ENCODE measurements around the gene VPS13D.

VPS13D gene

GRCh38 chr1:12415038-12415466 lies 185.2 kb downstream of the VPS13D start:
- no peaks in the 10 kb centered on the region for H4K20me1 ChIP-seq (ENCODE audit: control insufficient read depth, insufficient read depth, low read depth, low read length)
- no peaks in the 10 kb centered on the region for H3K79me2 ChIP-seq (ENCODE audit: control insufficient read depth, low read length)
- H3F3A ChIP-seq (ENCODE audit: control insufficient read depth, insufficient read depth), result no peaks in the 10 kb centered on the region
- no peak overlapping the region for H3K4me2 ChIP-seq (ENCODE audit: low read length)
- H3K27ac ChIP-seq (ENCODE audit: low read depth, low read length), result no peak overlapping the region
- no peaks in the 10 kb centered on the region for H3K27me3 ChIP-seq (ENCODE audit: control insufficient read depth, low read length)
- no peak overlapping the region for H3K4me3 ChIP-seq (ENCODE audit: low read length)
- peaks cover 6% of the 10 kb centered on the region; the same call in 1 of the 2 replicates for H3K36me3 ChIP-seq (ENCODE audit: control insufficient read depth, low read length)
- H3K9me2 ChIP-seq (replicated peaks; ENCODE audit: control insufficient read depth, low read length), result no peaks in the 10 kb centered on the region
- no peaks in the 10 kb centered on the region for H3K9me3 ChIP-seq (ENCODE audit: control insufficient read depth, insufficient read depth, low read length)
- TF ChIP-seq EZH2phosphoT487 (IDR thresholded peaks at IDR 0.05; ENCODE audit: borderline replicate concordance, low read length) (no peak), CTCF (IDR thresholded peaks at IDR 0.05; ENCODE audit: low read depth, low read length, poor library complexity, severe bottlenecking) (no peak)
- H3K4me1 ChIP-seq (ENCODE audit: control insufficient read depth, low read length), result no peaks in the 10 kb centered on the region

GRCh38 chr1:12416101-12416500 lies 186.3 kb downstream of the VPS13D start:
- H3F3A ChIP-seq (ENCODE audit: control insufficient read depth, insufficient read depth), result no peaks in the 10 kb centered on the region
- H3K9me2 ChIP-seq (replicated peaks; ENCODE audit: control insufficient read depth, low read length), result no peaks in the 10 kb centered on the region
- no peaks in the 10 kb centered on the region for H3K4me1 ChIP-seq (ENCODE audit: control insufficient read depth, low read length)
- H3K27me3 ChIP-seq (ENCODE audit: control insufficient read depth, low read length), result no peaks in the 10 kb centered on the region
- H3K4me2 ChIP-seq (ENCODE audit: low read length), result no peak overlapping the region
- H4K20me1 ChIP-seq (ENCODE audit: control insufficient read depth, insufficient read depth, low read depth, low read length), result no peaks in the 10 kb centered on the region
- H3K79me2 ChIP-seq (ENCODE audit: control insufficient read depth, low read length), result no peaks in the 10 kb centered on the region
- no peaks in the 10 kb centered on the region for H3K9me3 ChIP-seq (ENCODE audit: control insufficient read depth, insufficient read depth, low read length)
- no peak overlapping the region for H3K4me3 ChIP-seq (ENCODE audit: low read length)
- TF ChIP-seq CTCF (IDR thresholded peaks at IDR 0.05; ENCODE audit: low read depth, low read length, poor library complexity, severe bottlenecking), result no peak
- TF ChIP-seq EZH2phosphoT487 (IDR thresholded peaks at IDR 0.05; ENCODE audit: borderline replicate concordance, low read length), result no peak
- peaks cover 6% of the 10 kb centered on the region; the same call in 1 of the 2 replicates for H3K36me3 ChIP-seq (ENCODE audit: control insufficient read depth, low read length)
- no peak overlapping the region for H3K27ac ChIP-seq (ENCODE audit: low read depth, low read length)

- Histone ChIP-seq H3K79me2 (ENCODE audit: control insufficient read depth, low read length) (no peaks in the 10 kb centered on the region), H3K4me1 (ENCODE audit: control insufficient read depth, low read length) (no peaks in the 10 kb centered on the region), H4K20me1 (ENCODE audit: control insufficient read depth, insufficient read depth, low read depth, low read length) (no peaks in the 10 kb centered on the region), H3K27ac (ENCODE audit: low read depth, low read length) (no peak overlapping the region), H3K4me3 (ENCODE audit: low read length) (no peak overlapping the region), H3K36me3 (ENCODE audit: control insufficient read depth, low read length) (peaks cover 6% of the 10 kb centered on the region; the same call in 1 of the 2 replicates), H3F3A (ENCODE audit: control insufficient read depth, insufficient read depth) (no peaks in the 10 kb centered on the region), H3K27me3 (ENCODE audit: control insufficient read depth, low read length) (no peaks in the 10 kb centered on the region), H3K9me2 (replicated peaks; ENCODE audit: control insufficient read depth, low read length) (no peaks in the 10 kb centered on the region), H3K4me2 (ENCODE audit: low read length) (no peak overlapping the region), H3K9me3 (ENCODE audit: control insufficient read depth, insufficient read depth, low read length) (no peaks in the 10 kb centered on the region)
- TF ChIP-seq EZH2phosphoT487 (IDR thresholded peaks at IDR 0.05; ENCODE audit: borderline replicate concordance, low read length), result no peak
- no peak for TF ChIP-seq CTCF (IDR thresholded peaks at IDR 0.05; ENCODE audit: low read depth, low read length, poor library complexity, severe bottlenecking)
Measured at GRCh38 chr1:12416744-12417143, 186.9 kb downstream of the VPS13D start.

All from DOHH2 (cell line).